AG09309 (cell line): ENCODE data around the gene ATAT1.

ENCODE experiments used
- DNase-seq: peaks from one replicate; pipeline ENCODE4 v3.0.0-alpha.2; 2010; ENCODE audit warnings: low read depth
- H3K4me3 ChIP-seq: 2 replicates; pipeline ENCODE4 v1.5.1; 2011; ENCODE audit warnings: mild to moderate bottlenecking, low read depth, low read length, moderate library complexity; ENCODE audit not compliant: control insufficient read depth
- CTCF ChIP-seq: IDR thresholded peaks from 2 replicates; pipeline ENCODE4 v1.5.1; 2011; ENCODE audit warnings: mild to moderate bottlenecking, low read depth, low read length, inconsistent platforms; ENCODE audit not compliant: insufficient read depth, control insufficient read depth; ENCODE audit errors: missing control alignments

Gene ATAT1

GRCh38 chr6:30615958-30616810, 10.5 kb upstream of the ATAT1 start:
- H3K4me3 ChIP-seq: peak overlapping the region; percentile 95
- TF ChIP-seq CTCF: no peak
- no peak for DNase-seq

DNA sequence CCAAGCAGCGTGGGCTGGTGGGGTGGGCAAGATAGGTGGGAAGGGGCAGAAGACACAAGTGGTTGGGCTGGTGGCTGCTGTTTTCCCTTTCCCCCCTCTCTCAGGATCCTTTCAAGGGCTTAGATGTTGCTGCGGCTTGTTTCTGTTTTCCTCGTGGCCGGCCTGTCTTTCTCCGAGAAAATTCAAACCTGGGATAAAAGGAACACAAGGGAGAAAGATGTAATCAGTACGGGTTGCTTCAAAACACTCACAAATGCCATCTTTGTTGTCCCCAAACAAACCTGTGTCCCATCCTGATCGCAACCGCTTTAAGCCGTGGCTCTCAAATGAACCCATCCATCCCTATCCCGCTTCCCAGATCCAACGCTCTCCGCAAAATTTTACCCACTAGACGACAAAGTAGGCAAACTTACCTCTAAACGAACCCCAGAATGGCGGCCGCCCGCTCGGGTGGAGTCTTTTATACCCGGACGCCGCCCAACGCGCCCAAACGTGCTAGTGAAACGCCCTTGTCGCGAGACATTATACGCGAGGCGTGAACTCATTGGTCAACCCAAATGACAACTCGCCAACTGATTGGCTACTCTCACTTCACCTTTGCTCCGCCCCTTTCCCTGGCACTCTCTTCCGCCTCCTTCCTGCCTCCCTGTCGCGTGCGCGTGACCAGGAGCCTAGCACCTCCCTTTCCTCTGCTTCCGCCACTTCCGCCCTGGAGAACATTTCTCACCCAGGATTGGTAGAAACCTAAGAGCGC, 9.7 kb upstream of the ATAT1 start, which contains the start of gene PPP1R10:
PPP1R10 (minus strand) TSS at position 433 of the 754 bp plus-strand sequence. CDS start 7,299 bp downstream, outside the sequence.
- peak; percentile 100 for DNase-seq
- TF ChIP-seq CTCF: no peak

GRCh38 chr6:30617565-30618269, 9.0 kb upstream of the ATAT1 start, which contains the start of gene MRPS18B:
TSS of gene MRPS18B (plus strand) at chr6:30617840. CDS start at chr6:30617866, 26 bp downstream.
- H3K4me3 ChIP-seq: peak within 1 kb of the TSS; percentile 95
- DNase-seq: peak; percentile 96
- TF ChIP-seq CTCF: no peak

More for the DNA sequence above, 9.7 kb upstream of the ATAT1 start, which contains the start of gene PPP1R10:
- peak within 1 kb of the TSS; percentile 95 for H3K4me3 ChIP-seq

DNA sequence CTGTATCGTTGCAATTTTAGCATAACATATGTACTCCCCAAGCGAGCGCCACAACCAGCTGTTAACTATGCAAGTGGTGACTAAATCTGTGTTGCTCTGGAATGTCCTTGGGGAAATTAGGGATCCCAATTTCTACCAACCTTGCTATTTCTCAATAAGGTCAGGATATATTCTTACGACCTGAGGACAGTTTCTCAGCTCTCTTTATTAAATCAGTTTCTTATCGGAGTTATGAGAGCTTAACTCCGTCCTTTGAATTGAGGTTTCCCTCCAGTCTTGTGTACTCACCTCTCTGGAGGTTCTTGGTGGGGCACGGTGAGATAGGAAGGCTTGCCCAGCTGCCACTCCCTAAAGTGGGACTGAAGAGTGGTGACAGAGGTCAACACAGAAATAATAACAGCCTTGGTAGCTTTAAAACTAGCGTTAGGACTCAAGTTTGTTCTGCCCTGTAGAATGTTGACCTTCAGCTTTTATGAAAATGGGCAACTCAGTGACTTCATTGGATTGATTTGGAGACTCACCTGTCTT, 8.3 kb upstream of the ATAT1 start:
- peak overlapping the region; percentile 58 for H3K4me3 ChIP-seq
- DNase-seq: no peak
- no peak for TF ChIP-seq CTCF

- H3K4me3 ChIP-seq: no peak overlapping the region
- no peak for DNase-seq
- TF ChIP-seq CTCF: no peak
Measured at GRCh38 chr6:30619561-30619960, 7.1 kb upstream of the ATAT1 start.

DNA sequence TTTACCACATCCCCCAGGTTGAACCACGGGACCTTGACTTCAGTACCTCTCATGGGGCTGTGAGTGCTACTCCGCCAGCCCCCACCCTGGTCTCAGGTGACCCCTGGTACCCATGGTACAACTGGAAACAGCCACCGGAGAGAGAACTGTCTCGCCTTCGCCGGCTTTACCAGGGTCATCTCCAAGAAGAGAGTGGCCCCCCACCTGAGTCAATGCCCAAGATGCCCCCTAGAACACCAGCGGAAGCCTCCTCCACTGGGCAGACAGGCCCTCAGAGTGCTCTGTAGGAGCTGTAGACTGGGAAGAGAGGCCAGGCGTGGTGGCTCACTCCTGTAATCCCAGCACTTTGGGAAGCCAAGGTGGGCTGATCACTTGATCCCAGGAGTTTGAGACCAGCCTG, 1.2 kb upstream of the ATAT1 start:
- no peak for DNase-seq
- no peak for TF ChIP-seq CTCF

More for the DNA sequence above, 1.2 kb upstream of the ATAT1 start:
- no peak overlapping the region for H3K4me3 ChIP-seq
